WERI-Rb-1 (cell line): ENCODE measurements around the gene WDR38.

ENCODE experiments used
- DNase-seq: peaks from one replicate; pipeline ENCODE4 v3.0.0-alpha.2; 2020
- H3K27ac ChIP-seq: fragments of 250-450 bp; sonication (Bioruptor Pico); 2 replicates; pipeline ENCODE4 v1.5.1; 2020; ENCODE audit warnings: mild to moderate bottlenecking, moderate library complexity
- H3K27me3 ChIP-seq: fragments of 250-450 bp; sonication (Bioruptor Pico); 2 replicates; pipeline ENCODE4 v1.5.1; 2021; ENCODE audit warnings: mild to moderate bottlenecking, low read depth, moderate library complexity; ENCODE audit not compliant: insufficient read depth, severe bottlenecking
- H3K36me3 ChIP-seq: fragments of 250-450 bp; sonication (Bioruptor Pico); 2 replicates; pipeline ENCODE4 v1.5.1; 2020; ENCODE audit warnings: mild to moderate bottlenecking, moderate library complexity
- H3K4me3 ChIP-seq: 2 replicates; pipeline ENCODE4 v1.5.1; 2011; ENCODE audit warnings: low read depth, mild to moderate bottlenecking, control low read depth, low read length
- H3K9me3 ChIP-seq: fragments of 250-450 bp; sonication (Bioruptor Pico); 2 replicates; pipeline ENCODE4 v1.5.1; 2021; ENCODE audit warnings: mild to moderate bottlenecking, moderate library complexity; ENCODE audit not compliant: severe bottlenecking
- CTCF ChIP-seq: IDR thresholded peaks from 2 replicates; pipeline ENCODE4 v1.5.1; 2011; ENCODE audit warnings: low read depth, mild to moderate bottlenecking, control low read depth, inconsistent platforms, low read length

Gene WDR38

GRCh38 chr9:124852829-124853531, at the start of gene WDR38:
WDR38 (plus strand) TSS chr9:124853460; CDS start chr9:124853532, 72 bp downstream.
- peak; percentile 92 for TF ChIP-seq CTCF
- peak; percentile 93 for DNase-seq
- peak within 1 kb of the TSS; percentile 21 for H3K27ac ChIP-seq
- peaks cover 28% of the 10 kb centered on the region for H3K36me3 ChIP-seq
- H3K27me3 ChIP-seq: no peaks in the 10 kb centered on the region
- no peaks in the 10 kb centered on the region for H3K9me3 ChIP-seq
- H3K4me3 ChIP-seq: peak within 1 kb of the TSS; percentile 40

- Histone ChIP-seq H3K27me3 (no peaks in the 10 kb centered on the region), H3K4me3 (no peak overlapping the region), H3K27ac (no peak overlapping the region), H3K36me3 (peaks cover 24% of the 10 kb centered on the region), H3K9me3 (no peaks in the 10 kb centered on the region)
- TF ChIP-seq CTCF: no peak
- DNase-seq: no peak
Observed at GRCh38 chr9:124803911-124804310, 49.3 kb upstream of the WDR38 start.

GRCh38 chr9:124805186-124805585, 48.1 kb upstream of the WDR38 start:
- H3K27me3 ChIP-seq: no peaks in the 10 kb centered on the region
- peaks cover 34% of the 10 kb centered on the region for H3K36me3 ChIP-seq
- DNase-seq: no peak
- TF ChIP-seq CTCF: no peak
- no peaks in the 10 kb centered on the region for H3K9me3 ChIP-seq
- H3K4me3 ChIP-seq: no peak overlapping the region
- H3K27ac ChIP-seq: no peak overlapping the region

- Histone ChIP-seq H3K27me3 (no peaks in the 10 kb centered on the region), H3K36me3 (peaks cover 41% of the 10 kb centered on the region)
- no peak for TF ChIP-seq CTCF
Observed at GRCh38 chr9:124808246-124808956, 44.9 kb upstream of the WDR38 start.

GRCh38 chr9:124809211-124809610, 44.0 kb upstream of the WDR38 start:
- no peak for TF ChIP-seq CTCF
- peaks cover 37% of the 10 kb centered on the region for H3K36me3 ChIP-seq
- H3K4me3 ChIP-seq: no peak overlapping the region
- H3K27me3 ChIP-seq: no peaks in the 10 kb centered on the region
- no peak for DNase-seq
- H3K27ac ChIP-seq: no peak overlapping the region
- H3K9me3 ChIP-seq: no peaks in the 10 kb centered on the region

More at GRCh38 chr9:124808246-124808956, 44.9 kb upstream of the WDR38 start:
- H3K9me3 ChIP-seq: no peaks in the 10 kb centered on the region
- no peak overlapping the region for H3K27ac ChIP-seq
- no peak for DNase-seq
- H3K4me3 ChIP-seq: no peak overlapping the region
